Coronary artery (tissue), 2 donors: ENCODE results near the gene NR2F1-AS1.
"Not testable (repeated sequence)": the region's sequence is repeated elsewhere in the genome, so short reads cannot be mapped to it uniquely, and the experiment has no call there.

Experiments
- DNase-seq: peaks from one replicate; pipeline ENCODE4 v3.0.0-alpha.2; 2017; ENCODE audit warnings: low spot score
- H3K27ac ChIP-seq, 2 donors: fragments of 200-600 bp; sonication (generic); one replicate each; pipeline ENCODE4 v1.5.1; 2016 to 2019
- H3K4me3 ChIP-seq: fragments of 200-600 bp; sonication (generic); 2 replicates; pipeline ENCODE4 v1.5.1; 2016; ENCODE audit warnings: mild to moderate bottlenecking, moderate library complexity
- CTCF ChIP-seq: fragments of 200-600 bp; sonication (generic); IDR thresholded peaks from one replicate; pipeline ENCODE4 v1.5.1; 2019; ENCODE audit warnings: antibody characterized with exemption

The NR2F1-AS1 gene

DNA sequence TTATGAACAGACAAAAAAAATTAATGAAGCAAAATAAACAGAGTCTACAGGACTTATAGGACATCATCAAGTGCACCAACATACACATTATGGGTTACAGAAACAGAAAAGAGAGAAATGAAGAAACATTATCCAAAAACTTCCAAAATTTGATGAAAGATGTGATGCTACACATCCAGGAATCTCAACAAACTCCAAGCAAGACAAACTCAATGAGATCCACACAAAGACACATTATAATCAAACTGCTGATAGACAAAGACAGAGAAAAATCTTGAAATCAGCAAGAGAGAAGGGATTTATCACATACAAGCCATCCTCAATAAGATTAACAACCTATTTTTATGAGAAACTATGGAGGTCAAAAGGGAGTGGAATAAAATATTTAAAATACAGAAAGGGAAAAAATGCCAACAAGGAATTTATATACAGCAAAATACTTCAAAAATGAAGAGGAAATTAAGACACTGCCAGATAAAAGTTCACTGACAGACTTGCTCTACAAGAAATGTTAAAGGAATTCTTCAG lies 101.0 kb downstream of the NR2F1-AS1 start:
- no peak for TF ChIP-seq CTCF
- DNase-seq, result no peak
- Histone ChIP-seq H3K27ac (no peak overlapping the region), H3K4me3 (no peak overlapping the region)

- no peak for DNase-seq
- no peak for TF ChIP-seq CTCF
- Histone ChIP-seq H3K4me3 (no peak overlapping the region), H3K27ac (no peak overlapping the region)
These were observed 103.2 kb downstream of the NR2F1-AS1 start for GRCh38 chr5:93477816-93478215.

DNA sequence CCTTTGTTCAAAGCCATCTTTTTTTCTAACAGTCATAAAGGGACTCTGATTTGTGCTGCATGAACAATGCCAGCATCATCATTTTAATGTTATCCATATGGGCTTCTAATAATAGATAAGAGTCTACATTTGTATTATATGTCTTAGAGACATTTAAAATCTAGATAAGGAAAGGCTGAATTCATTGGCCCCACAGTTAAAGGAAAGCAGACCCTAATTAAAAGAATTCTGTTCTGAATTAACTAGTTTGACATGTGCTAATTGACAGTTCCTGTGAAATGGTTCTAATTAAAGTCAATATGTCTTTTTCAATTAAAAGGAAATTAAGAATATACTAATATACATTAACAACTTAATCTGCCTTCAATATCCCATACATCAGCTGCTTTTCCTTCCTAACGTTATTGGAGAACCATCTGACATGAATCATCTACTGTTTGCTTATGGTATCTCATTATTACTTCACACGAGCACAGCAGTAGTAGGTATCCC lies 104.7 kb downstream of the NR2F1-AS1 start:
- DNase-seq, result no peak
- H3K4me3 ChIP-seq, result no peak overlapping the region
- H3K27ac ChIP-seq, result no peak overlapping the region
- no peak for TF ChIP-seq CTCF

DNA sequence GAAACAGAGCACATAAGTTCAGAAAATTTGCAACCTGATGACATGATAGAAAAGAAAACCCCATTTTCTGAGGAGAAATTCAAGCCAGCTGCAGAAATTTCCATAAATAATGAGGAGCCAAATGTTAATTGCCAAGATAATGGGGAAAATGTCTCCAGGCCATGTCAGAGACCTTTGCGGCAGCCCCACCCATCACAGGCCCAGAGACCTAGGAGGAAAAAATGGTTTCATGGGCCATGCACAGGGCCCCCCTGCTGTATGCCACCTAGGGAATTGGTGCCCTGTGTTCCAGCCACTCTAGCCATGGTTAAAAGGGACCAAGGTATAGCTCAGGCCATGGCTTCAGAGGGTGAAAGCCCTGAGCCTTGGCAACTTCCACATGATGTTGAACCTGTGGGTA lies 118.1 kb downstream of the NR2F1-AS1 start:
- TF ChIP-seq CTCF, result no peak

DNA sequence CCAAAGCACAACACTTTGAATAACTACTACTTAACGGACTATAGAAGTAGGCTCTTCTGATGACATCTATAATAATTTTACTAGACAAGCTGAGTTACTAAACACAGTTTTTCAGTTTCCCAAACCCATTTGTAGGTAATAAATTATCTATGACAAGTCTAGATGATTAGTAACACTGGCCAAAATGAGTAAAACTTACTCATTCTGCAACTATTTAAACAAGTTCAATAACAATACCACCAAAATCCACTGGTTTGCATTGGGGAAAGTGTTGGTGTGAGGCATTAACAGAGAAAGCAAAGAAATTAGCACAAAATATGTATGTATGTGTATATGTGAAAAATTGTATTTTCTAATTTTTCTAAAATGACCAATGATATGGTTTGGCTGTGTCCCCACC lies 119.3 kb downstream of the NR2F1-AS1 start:
- H3K4me3 ChIP-seq, result no peak overlapping the region
- no peak for TF ChIP-seq CTCF
- no peak overlapping the region for H3K27ac ChIP-seq
- no peak for DNase-seq

More for the DNA sequence above, 118.1 kb downstream of the NR2F1-AS1 start:
- Histone ChIP-seq H3K27ac (no peak overlapping the region), H3K4me3 (no peak overlapping the region)
- DNase-seq, result no peak

- no peak for TF ChIP-seq CTCF
- no peak for DNase-seq
- no peak overlapping the region for H3K27ac ChIP-seq
- H3K4me3 ChIP-seq, result no peak overlapping the region
These were observed 120.7 kb downstream of the NR2F1-AS1 start for GRCh38 chr5:93460286-93460685.

DNA sequence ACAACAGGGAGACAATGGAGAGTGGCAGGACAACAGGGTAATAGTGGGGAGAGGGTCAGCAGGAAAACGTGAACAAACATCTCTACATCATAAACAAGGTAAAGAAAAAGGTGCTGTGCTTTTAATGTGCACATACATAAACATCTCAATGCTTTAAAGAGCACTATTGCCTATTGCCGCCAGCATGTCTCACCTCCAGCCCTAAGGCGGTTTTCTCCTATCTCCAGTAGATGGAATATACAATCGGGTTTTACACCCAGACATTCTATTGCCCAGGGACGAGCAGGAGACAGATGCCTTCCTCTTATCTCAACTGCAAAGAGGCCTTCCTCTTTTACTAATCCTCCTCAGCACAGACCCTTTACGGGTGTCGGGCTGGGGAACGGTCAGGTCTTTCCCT lies 124.2 kb downstream of the NR2F1-AS1 start:
- DNase-seq, result not testable (repeated sequence)

More for the DNA sequence above, 124.2 kb downstream of the NR2F1-AS1 start:
- H3K4me3 ChIP-seq, H3K27ac ChIP-seq: not testable (repeated sequence)
